ENCODE results near the gene SPOCK1.

Gene SPOCK1

DNA sequence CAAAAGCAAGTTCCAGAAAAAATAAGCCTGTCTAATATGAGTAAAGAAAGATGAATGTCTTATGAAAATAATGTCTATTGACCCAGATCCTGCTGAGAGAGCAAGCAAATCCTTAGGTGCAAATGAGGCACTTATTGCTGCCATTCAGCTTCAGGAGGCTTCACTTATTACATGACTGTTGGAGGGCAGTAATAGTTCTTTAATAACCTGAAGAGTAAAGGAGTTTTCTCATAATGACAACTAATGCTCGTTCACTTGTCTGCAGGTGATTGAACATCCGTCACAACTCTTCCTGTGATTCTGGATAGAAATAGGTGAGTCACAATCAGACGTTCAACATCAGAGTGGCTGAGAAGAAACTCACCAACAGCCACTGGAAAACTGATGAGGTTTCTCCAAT, 58.3 kb downstream of the SPOCK1 start:
- no peak for DNase-seq

DNA sequence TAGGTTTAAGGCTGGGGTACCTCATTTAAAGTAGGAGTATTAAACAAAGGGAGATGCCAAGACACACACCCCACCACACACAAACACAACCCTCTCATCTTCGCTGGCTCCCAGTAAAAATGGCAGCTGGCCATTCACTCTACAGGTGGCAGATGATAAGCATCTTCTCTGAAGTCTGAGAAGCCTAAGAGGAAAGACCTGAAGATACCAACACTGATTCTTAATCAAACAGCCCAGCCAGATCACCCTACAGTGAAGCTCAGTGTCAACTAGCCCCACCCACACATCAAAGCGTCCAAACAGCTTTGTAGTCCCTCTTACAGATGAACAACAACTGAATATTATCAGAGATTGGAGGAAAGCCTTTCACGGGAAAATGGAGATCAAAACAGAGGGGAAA, 59.5 kb downstream of the SPOCK1 start:
- no peak for DNase-seq

DNA sequence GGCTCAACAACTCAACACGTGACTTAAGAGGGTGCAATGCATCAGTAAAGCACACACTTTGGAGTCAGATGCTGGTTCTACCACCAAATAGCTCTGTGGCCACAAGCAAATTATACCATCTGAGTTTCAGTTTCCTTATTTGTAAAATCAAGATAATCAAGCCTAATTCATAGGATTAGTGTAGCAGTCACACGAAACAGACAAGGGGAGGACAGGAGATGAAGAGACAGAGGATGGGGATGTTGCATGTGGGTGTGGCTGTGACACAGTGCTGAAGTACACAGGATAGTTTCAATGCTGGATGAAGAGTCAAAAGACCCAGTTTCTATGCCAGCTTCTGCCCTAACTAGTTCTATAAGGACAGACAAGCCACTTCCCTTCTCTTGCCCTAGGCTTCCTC, 60.2 kb downstream of the SPOCK1 start:
- no peak for DNase-seq

DNA sequence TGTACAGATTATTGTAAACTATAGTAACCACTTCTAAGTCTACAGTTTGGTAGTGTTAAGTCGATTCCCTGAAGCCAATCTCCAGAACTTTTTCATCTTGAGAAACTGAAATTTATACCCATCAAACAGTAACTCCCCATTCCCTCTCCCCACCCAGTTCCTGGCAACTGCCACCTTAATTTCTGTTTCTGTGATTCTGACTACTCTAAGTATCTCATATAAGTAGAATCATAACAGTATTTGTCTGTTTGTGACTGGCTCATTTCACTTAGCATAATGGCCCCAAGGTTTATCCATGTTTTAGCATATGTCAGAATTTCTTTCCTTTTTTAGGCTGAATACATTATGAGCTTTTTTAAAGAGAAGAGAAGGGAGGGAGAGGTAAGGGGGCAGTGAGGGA, 61.4 kb downstream of the SPOCK1 start:
- DNase-seq: no peak

DNA sequence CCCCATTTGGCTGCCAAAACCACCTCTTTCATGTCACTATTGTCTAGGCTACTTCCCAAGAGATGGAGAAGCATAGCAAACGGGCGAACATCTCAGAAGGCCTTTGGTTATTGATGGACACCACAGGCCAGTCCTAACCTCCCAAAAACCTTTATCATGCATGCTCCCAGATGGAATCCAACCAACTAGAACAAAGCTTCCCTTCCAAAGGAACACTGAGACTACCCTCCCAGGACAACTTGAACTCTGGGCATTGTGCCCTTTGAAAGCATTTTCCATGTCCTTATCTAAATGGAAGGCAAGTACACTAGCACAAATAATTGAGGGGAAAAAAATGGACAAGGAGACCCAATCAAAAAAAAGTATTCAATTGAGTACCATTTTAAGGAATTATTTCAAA, 65.6 kb downstream of the SPOCK1 start:
- no peak for DNase-seq

DNA sequence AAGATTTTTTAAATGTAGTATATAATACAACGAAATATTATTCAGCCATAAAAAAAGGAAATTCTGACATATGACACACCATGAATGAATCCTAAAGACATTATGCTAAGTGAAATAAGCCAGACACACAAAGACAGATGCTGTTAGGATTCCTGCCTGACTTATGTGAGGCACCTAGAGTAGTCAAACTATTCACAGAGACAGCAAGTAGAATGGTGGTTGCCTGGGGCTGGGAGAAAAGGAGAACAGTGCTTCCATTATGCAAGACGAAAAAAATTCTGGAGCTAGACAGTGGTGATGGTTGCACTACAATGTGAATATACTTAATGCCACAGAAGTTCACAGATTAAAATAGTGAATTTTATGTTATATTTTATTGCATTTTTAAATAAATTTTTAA, 66.8 kb downstream of the SPOCK1 start:
- DNase-seq: no peak

DNA sequence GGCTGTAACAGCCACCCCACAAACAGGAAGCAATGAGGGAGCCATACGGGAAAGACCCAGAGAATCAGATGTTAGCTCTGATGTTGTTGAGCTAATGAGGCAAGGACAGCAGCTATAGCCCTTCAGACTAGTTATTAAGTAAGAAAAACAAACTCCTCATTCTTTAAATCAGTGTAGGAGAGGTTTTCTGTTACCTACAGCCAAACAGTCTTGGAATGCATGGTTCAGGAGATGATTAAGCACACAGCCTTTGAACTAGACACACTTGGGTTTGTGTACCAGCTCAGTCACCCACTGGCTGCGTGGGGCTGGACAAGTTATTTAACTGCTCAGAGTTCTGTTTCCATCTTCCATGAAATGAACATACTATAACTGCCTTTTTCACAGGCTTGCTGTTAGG, 68.1 kb downstream of the SPOCK1 start:
- DNase-seq: no peak

DNA sequence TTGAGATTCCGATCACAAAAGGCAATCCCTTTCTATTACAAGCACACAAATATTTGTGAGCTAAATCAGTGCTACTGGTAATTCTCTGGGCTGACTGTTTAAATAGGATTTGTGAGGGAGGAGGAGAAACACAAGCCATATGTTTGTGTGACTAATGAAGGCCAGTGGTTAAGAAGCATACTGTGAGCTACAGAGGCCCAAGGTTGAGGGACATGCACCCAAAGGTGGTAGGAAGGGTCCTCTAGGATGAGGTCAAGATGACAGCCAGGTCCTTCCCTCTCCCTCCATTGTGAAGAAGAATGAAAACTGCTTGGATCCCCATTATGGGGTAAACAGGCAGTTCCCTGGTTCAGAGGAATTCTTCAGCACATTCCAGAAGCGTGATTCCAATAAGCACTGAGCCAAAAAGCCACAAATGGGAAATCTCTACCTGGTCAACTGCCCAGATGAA, 83.9 kb downstream of the SPOCK1 start:
- no peak for DNase-seq

DNA sequence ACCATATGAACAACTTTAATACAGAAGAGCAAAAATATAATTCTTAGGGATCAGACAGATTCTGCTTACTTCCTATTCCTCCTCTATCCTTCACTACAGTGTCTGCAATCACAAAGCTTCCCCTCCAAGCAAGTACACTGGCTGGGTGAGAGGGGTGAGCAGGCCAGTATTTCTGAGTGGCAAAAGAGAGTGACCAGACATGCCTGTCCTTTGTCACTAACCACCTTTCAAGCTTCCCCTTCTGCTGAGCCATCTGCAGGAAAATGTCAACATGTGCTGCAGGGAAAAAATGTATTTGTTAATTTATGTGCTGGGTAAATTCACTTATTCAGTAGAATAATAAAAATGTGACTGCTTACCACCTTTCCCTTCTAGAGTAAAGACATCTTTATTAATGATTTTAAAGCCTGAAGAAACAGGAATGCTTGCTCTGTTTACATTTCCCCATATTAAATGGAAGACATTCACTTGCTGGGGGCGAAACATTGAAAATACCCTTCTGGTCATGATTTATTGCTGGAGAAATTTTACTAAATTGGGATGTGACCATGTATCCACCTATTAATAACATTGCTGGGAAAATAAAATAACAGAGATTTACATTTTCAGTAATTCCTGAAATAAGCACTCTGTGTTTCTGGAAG, 84.9 kb downstream of the SPOCK1 start:
- no peak for DNase-seq

DNA sequence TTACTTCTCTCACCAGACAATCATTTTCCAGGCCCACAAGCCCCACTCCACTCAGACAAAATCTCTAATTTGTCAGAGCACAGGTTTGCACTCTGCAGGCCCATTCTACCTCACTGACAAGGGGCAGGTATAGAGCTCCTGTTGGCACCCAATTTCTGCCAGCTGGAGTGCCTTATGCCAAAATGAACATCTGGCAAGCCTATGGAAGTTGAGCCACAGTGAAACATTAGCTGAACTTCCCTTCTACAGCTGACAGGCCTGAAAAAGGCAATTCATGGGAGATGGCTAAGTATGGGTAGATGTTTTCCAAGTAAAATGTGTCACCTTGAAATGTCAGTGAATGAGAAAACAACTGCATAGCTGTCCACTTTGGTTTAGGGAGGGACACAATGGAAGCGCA, 87.0 kb downstream of the SPOCK1 start:
- no peak for DNase-seq

DNA sequence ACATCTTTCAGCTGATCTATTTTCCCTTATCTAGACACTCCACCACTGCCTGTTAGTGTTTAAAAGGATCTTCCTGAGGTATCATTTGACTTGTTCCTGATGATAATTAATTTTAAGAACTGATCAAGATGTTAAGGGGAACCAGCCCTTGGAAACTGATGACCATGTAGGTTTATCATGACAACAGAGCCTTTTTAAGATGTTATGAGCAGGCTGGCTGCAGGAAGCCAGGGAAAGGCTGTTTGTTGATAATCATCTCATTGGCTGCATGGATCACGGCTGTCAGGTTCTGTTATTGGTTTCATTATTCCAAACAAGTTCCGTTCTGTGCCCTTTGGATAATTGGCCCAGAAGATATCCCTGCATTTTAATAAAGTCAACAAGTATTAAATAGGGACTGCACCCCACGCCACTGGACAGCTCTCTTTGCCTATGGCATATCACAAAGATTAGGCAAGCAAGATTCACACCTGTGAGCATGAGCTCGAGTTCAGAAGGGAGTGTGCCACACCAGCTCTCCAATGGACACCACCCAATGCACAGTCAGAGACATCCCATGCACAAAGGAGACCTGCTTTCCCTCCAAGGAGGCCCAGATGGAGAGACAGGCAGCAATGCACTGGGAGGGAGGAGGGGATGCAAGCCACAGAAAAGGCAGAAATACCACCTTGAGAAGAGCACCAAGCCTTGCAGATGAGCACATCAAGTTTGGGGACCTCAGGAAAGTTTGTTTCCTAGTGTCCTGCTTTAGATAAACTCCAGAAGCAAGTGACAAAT, 88.7 kb downstream of the SPOCK1 start:
- no peak for DNase-seq

DNA sequence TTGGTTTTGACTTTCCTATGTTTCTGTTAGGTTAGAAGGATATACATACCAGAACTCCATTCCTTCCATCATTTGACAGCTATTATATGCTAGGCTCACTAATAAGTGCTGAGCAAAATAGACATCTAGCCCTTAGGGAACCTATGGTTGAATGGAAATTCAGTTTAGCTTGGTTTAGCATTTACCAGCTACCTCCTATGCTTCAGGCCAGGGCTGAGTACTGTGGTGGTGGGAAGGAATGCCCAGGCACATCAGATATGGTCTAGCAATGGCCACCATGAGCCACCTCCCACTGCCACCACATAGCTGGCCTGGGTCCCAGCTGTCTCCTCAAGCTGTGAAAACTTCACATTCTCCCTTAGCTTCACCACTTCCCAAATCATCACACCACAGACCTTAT, 89.4 kb downstream of the SPOCK1 start:
- no peak for DNase-seq

DNA sequence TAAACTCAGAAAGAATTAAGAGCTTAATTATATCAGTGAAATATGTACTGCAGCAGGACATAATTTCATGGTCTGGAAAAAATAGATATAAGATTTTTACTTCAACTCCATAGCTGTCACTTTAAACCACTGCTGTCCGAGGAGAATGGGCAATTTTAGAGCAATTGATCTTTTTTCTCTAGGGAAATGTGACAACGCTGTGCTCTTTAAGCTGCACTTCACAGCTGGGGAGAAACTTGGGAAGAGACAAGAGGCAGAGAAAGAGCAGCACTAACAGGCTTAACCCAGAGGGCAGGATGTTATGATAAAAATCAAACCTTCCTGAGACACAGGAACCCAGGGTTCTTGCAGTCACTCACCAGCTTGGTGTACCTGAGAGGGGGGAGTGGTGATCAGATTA, 92.0 kb downstream of the SPOCK1 start:
- no peak for DNase-seq

DNA sequence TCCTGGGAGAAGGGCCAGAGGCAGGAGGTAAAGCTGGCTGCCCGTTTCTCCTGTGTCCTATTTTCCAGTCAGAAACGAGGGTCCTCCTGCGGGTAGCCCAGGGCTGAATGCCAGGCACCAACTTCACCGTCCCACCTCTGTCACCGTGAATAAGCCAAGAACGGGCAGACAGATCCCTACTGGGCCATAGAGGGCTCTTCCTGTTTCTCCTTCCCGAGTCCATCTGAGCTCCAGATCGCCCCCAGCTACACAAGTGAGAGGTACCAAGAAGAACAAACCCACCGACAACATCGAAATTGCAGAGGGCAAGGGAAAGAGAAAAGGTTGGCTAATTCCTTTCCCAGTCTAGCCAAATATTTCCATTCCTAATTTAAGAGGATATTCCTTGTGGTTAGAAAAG, 93.7 kb downstream of the SPOCK1 start:
- DNase-seq: no peak

DNA sequence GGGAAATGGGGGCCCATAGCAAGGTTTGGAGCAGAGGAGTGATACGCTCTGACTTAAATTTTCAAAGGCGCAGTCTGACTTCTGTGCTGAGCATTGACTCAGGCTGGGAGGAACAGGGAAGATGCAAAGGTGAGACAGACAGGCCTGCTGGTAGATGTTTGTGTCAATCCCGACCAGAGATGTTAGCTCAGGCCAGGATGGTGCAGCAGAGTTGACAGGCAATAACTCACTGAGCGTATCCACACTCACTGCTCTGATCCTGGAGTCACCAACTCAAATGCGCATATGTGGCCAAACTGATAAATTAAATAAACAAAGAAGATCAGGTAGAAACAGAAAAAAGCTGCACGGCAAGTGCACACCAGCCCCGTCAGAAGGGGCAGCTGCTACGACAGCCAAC, 95.3 kb downstream of the SPOCK1 start:
- no peak for DNase-seq

DNA sequence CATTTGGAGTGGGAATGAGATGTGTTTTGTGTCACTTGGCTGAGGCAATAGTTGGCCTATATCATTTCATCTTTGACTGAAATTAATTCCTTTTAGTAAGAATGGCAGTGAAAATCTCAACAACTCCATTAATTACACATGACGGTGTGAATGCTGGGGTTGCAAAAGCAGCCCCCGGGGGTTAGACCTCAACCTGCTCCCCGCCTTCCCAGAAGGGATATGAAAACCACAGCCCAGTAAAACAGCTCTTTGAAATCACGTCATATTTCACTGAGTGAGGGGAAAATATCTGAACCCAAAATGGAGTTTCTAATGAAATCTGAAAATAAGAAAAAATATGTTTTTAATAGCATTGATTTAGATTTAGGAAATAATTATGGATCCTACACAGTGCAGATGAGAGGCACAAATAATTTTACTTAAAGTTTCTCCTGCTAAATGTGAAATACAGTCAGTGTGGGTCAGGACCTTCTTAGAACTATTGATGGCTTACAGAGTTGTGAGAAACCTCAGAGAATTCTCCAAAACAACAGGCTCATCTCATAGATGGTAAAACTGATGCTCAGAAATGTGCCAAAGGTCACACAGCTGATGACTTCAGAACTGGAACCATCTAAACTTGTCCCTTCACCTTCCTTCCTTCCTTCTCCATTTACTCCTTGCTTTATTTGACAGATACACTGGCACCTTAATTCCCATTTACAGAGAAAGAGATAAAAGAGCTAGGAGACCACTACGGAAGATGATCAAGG, 96.5 kb downstream of the SPOCK1 start:
- DNase-seq: no peak

DNA sequence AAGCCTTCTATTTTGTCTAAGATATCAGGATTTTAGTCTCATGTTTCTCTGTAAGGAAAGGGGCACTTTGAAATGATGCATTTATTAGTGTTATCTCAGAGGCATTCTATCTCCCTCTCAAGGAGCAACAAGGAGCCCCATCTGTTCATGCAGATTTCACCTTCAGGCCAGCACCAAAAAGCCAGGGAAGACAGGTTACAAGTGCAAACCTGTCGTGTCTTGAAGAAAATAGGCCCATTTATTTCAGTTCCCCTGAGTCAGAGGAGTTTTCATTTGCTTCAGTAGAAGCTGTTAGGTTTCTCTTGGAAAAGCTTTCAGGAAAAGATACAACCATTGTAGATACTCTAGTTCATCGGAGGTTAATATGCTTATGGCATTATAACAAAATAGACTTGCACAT, 97.2 kb downstream of the SPOCK1 start:
- DNase-seq: no peak

DNA sequence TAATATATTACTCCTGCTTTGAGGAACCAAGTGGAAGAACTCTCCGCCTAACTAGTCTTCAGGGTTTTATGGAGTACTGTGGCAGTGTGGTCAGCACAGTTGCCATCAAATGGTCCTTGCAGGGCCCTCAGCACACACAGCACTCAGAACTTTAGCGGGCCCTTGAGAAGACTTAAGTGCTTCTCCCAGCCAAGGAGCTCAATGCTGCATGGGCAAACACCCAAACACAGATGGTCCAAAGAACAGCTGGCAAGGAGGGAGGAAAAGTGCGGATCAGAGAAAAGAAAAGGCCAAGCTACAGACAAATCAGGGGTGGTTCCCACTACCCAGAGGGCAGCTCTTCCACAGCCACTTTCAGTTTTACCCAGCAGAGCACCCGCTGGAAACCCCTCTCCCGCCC, 98.6 kb downstream of the SPOCK1 start:
- DNase-seq: no peak

DNA sequence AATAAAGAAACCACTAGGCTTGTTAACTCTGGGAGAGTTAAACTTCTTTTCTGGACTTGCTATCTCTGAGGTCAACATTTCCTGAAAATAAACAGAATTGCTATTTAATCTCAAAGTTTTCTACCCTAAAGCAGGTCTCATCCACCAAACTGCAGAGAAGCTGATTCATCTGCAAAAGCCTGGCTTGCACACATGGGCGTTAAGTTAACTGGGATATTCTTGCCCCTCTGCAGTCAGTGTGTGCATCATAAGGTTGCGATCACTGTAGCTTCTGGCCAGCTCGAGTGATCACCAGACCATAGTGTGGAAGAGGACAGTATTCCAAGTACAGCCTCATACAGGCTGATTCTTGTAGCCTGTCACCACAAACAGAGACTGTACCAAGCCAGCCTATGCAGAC, 99.2 kb downstream of the SPOCK1 start:
- DNase-seq: no peak

DNA sequence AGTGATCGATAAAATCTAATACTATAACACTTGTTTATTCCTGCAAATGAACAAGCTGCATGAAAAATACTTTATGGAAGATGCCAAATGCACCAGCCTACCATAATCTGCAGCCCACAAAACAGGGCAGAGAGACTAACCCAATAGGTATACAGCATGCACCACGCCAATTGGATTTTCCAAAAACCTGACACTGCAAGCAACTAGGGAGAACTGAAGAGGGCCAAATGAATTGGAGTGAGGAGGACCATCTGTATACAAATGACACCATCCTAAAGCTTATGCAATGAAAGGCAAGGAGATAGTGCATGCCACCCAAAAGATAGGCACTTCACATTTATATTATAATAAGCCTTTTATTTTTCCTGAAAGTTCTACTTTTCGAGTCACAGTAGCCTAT, 100.4 kb downstream of the SPOCK1 start:
- DNase-seq: no peak

DNA sequence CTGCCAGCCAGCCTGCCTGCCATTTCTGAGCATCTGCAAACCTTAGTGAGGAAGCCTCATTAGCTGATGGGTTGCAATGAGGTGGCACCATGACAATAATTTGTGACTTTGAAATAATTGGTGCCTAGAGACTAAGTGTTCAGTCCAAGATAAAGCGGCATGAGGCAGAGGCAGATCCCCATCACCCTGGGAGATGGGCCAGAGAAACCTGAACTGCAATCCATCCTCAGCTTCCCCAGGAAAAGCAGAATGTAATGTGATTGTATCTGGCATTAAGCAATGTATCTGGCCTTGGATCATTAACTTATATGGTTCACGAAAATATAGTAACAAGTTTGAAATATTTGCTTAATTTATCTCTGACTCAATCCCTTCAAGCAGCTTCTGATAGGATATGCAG, 101.0 kb downstream of the SPOCK1 start:
- no peak for DNase-seq

DNA sequence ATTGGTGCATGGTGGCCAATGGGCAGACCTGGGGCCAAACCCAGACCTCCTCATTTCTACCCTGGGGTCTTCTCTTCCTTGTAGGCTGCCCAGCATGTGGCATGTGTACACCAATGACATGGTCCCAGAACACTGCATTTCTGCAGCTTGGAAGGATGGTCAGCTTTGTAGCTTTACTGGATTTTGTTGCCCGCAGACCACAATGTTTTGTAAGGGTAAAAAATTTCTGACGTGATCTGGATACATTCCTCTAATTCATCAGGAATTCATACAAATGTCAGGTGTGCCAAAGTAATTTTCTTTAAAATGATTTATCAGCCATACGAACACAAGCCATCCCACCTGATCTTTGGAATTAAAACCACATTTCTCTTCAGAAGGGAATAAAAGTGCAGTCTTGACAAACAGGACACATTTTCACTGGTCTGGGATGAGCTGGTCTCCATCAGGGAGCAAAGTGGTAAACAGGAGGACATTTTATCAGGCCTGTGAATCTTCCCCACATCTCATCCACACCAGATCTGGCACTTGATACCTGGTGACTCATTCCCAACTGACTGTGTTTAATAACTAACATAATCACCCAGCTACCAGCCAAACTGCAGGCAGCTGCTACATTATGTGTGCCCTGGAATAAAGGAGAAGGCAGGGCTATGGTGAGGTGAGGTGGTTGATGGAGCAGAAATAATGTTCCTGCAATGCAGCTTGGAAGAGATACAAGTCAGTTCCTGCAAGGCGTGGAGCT, 103.9 kb downstream of the SPOCK1 start:
- DNase-seq: no peak

DNA sequence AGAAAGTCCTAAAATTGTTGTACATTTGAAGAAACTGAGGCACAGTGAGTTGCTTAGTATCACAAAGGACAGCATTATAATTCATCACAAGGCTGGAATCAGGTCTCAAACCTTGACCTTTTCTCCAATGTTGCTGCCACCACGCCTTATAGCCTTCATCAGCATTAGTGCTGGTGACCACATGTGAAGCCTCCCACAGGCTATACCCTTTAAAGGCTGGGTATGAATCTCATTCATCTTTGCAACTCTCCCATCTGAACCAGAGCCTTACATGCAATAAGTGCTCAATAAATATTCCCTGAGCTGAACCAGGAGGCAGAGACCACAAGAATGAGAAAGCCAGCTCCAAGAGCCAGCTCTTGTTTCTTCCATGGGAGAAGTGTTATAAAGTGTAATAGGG, 104.7 kb downstream of the SPOCK1 start:
- no peak for DNase-seq
